H1 (cell line): ENCODE measurements around the gene DNAJC27.

Experiments
- ASH2L ChIP-seq: fragments of 200-600, 300-600 bp; sonication (generic); IDR thresholded peaks from one replicate; pipeline ENCODE4 v1.7.1; 2017; ENCODE audit warnings: low read length
- PHF8 ChIP-seq: fragments of 200-600 bp; sonication (generic); conservative IDR thresholded peaks from 2 replicates; pipeline ENCODE4 v1.7.1; 2012; ENCODE audit warnings: low read depth, mild to moderate bottlenecking, inconsistent platforms, low read length, moderate library complexity
- SIN3A ChIP-seq, 2 experiments: IDR thresholded peaks in 1 of 2; conservative IDR thresholded peaks in 1 of 2; 2 replicates each; pipeline ENCODE4 v1.6.1; 2011 to 2012; ENCODE audit warnings: low read length in 2 of 2, improper control_type of control experiment in 1 of 2, low read depth in 1 of 2, mild to moderate bottlenecking in 1 of 2

GRCh38 chr2:24929230-24929629, 42.5 kb downstream of the DNAJC27 start:
- TF ChIP-seq ASH2L (no peak), PHF8 (no peak), SIN3A (conservative IDR thresholded peaks at IDR 0.05 in 1 of 2, IDR thresholded peaks at IDR 0.05 in 1 of 2; ENCODE audit: low read depth in 1 of 2, low read length in 2 of 2) (no peak)
